OCI-LY7 (cell line): ENCODE data around the gene GATAD2A. TPM values are rescaled to one million over a fixed set of nuclear protein-coding genes. Genes with fewer than 3 reads are reported as not detected.

Source experiments
- BruUV-seq: library from RNA; stranded (reverse); fragments of 400-500 nt; replicated peaks from 2 replicates; lab custom pipeline; 2021; lab: Mats Ljungman, UMichigan
- CTCF ChIA-PET: fragments of 300-600 bp; sonication (Branson Sonifier 250); formaldehyde crosslinking; loops from one replicate; lab custom pipeline; 2022; ENCODE audit warnings: antibody characterized with exemption; ENCODE audit not compliant: unreplicated experiment; lab: Charles Lee
- POLR2A ChIA-PET: fragments of 300-600 bp; sonication (Branson Sonifier 250); formaldehyde crosslinking; loops from one replicate; lab custom pipeline; 2022; ENCODE audit warnings: antibody characterized with exemption; lab: Charles Lee
- DNase-seq: peaks from one replicate; pipeline ENCODE4 v3.0.0-alpha.2; 2015; ENCODE audit warnings: low spot score
- H2AFZ ChIP-seq: fragments of 200-600 bp; sonication (generic), shearing (Covaris generic); 2 replicates; pipeline ENCODE4 v1.6.1; 2014; ENCODE audit warnings: mild to moderate bottlenecking, antibody characterized with exemption, low read length, moderate library complexity
- H3K27ac ChIP-seq: fragments of 200-600 bp; sonication (generic); 2 replicates; pipeline ENCODE4 v1.5.1; 2014; ENCODE audit warnings: mixed run types, low read depth, mild to moderate bottlenecking, moderate library complexity, low read length, inconsistent platforms; ENCODE audit not compliant: poor library complexity, severe bottlenecking
- H3K36me3 ChIP-seq: fragments of 200-600 bp; sonication (generic); 2 replicates; pipeline ENCODE4 v1.6.1; 2014; ENCODE audit warnings: mild to moderate bottlenecking, antibody characterized with exemption, low read length, moderate library complexity, mixed read lengths; ENCODE audit not compliant: insufficient read depth
- H3K4me1 ChIP-seq: fragments of 200-600 bp; sonication (generic); 2 replicates; pipeline ENCODE4 v1.5.1; 2014; ENCODE audit warnings: mild to moderate bottlenecking, low read length; ENCODE audit not compliant: insufficient read depth, poor library complexity, severe bottlenecking
- H3K4me2 ChIP-seq: fragments of 200-600 bp; sonication (generic); 2 replicates; pipeline ENCODE4 v1.6.1; 2014; ENCODE audit warnings: mild to moderate bottlenecking, low read length
- H3K4me3 ChIP-seq: fragments of 200-600 bp; sonication (generic); 2 replicates; pipeline ENCODE4 v1.5.1; 2014; ENCODE audit warnings: mild to moderate bottlenecking, low read depth, low read length; ENCODE audit not compliant: poor library complexity, severe bottlenecking
- H3K79me2 ChIP-seq: fragments of 200-600 bp; sonication (generic); 2 replicates; pipeline ENCODE4 v1.6.1; 2016; ENCODE audit warnings: low read depth, mild to moderate bottlenecking, low read length, moderate library complexity, mixed read lengths; ENCODE audit not compliant: insufficient read depth
- H3K9me2 ChIP-seq: fragments of 200-600 bp; sonication (generic); 2 replicates; pipeline ENCODE4 v1.6.1; 2016; ENCODE audit warnings: mild to moderate bottlenecking, low read length, mixed read lengths; ENCODE audit not compliant: insufficient read depth
- H3K9me3 ChIP-seq: fragments of 200-600 bp; sonication (generic); 2 replicates; pipeline ENCODE4 v1.6.1; 2014; ENCODE audit warnings: mild to moderate bottlenecking, mixed run types, low read length, mixed read lengths
- H4K20me1 ChIP-seq: fragments of 200-600 bp; sonication (generic); 2 replicates; pipeline ENCODE4 v1.6.1; 2014; ENCODE audit warnings: mild to moderate bottlenecking, antibody characterized with exemption, low read length, moderate library complexity, mixed read lengths; ENCODE audit not compliant: insufficient read depth
- CTCF ChIP-seq: fragments of 200-600 bp; sonication (generic); conservative IDR thresholded peaks from 2 replicates; pipeline ENCODE4 v1.5.1; 2014; ENCODE audit warnings: mild to moderate bottlenecking, antibody characterized with exemption, low read length, moderate library complexity, mixed read lengths
- EZH2phosphoT487 ChIP-seq: fragments of 200-600 bp; sonication (generic); IDR thresholded peaks from 2 replicates; pipeline ENCODE4 v1.6.1; 2018; ENCODE audit warnings: low read depth, borderline replicate concordance, mild to moderate bottlenecking, mixed run types, antibody characterized with exemption, low read length, moderate library complexity, mixed read lengths
- intact Hi-C: fragments of 100-400 bp; cut with micrococcal nuclease; formaldehyde crosslinking; loops from one replicate; pipeline ENCODE4 v1.10.0; 2022; ENCODE audit not compliant: unreplicated experiment
- total RNA-seq, 2 experiments: library from RNA; depleted of rRNA in 1 of 2; stranded (reverse); fragments of >200 nt in 1 of 2; shearing (Covaris generic) in 1 of 2; gene quantifications; 2 replicates each; pipeline ENCODE4 v1.2.3, GENCODE V29; 2014 to 2022

GATAD2A gene
- total RNA-seq, 2 experiments from 2014 or later = 62.8 to 156 TPM

GRCh38 chr19:19504754-19505668 is 99.5 kb downstream of the GATAD2A start:
- H3K9me2 ChIP-seq = no peaks in the 10 kb centered on the region
- no peak overlapping the region for H2AFZ ChIP-seq
- H3K27ac ChIP-seq = no peak overlapping the region
- ChIA-PET POLR2A (no interaction called here), CTCF (interaction anchor here (0.6 kb wide), 1 partner anchor 139 kb away, joined by 3 read pairs; no protein-coding TSS in a partner anchor)
- no peak for DNase-seq
- H3K79me2 ChIP-seq = no peaks in the 10 kb centered on the region
- TF ChIP-seq CTCF (no peak), EZH2phosphoT487 (no peak)
- H3K4me3 ChIP-seq = no peak overlapping the region
- intact Hi-C loops = no loop called here
- no peaks in the 10 kb centered on the region for H3K9me3 ChIP-seq
- no TSS peak for BruUV-seq
- peaks cover 80% of the 10 kb centered on the region for H3K36me3 ChIP-seq
- H4K20me1 ChIP-seq = no peaks in the 10 kb centered on the region
- no peak overlapping the region for H3K4me2 ChIP-seq
- peaks cover 10% of the 10 kb centered on the region for H3K4me1 ChIP-seq

GRCh38 chr19:19505669-19506326 is 100.3 kb downstream of the GATAD2A start:
- Histone ChIP-seq H3K9me3 (no peaks in the 10 kb centered on the region), H2AFZ (no peak overlapping the region), H3K9me2 (no peaks in the 10 kb centered on the region), H4K20me1 (no peaks in the 10 kb centered on the region), H3K4me1 (peaks cover 10% of the 10 kb centered on the region), H3K79me2 (no peaks in the 10 kb centered on the region), H3K4me3 (no peak overlapping the region), H3K27ac (no peak overlapping the region), H3K36me3 (peaks cover 72% of the 10 kb centered on the region), H3K4me2 (no peak overlapping the region)
- TF ChIP-seq CTCF (no peak), EZH2phosphoT487 (no peak)
- no TSS peak for BruUV-seq
- intact Hi-C loops = no loop called here
- POLR2A ChIA-PET = no interaction called here
- CTCF ChIA-PET = no interaction called here
- DNase-seq = no peak
